ENCODE results near the gene EXOC7.

- TF ChIP-seq CTCF (IDR thresholded peaks at IDR 0.05) (no peak), POLR2AphosphoS5 (IDR thresholded peaks at IDR 0.05) (no peak), POLR2A (IDR thresholded peaks at IDR 0.05) (no peak)
These were observed 31.6 kb upstream of the EXOC7 start for GRCh38 chr17:76134911-76135809.
